PFSK-1 (cell line): ENCODE measurements around the gene APEH.

Source experiments
- FOXP2 ChIP-seq: optimal IDR thresholded peaks from 2 replicates; pipeline ENCODE3; 2011; ENCODE audit warnings: borderline replicate concordance, control low read depth, inconsistent platforms; ENCODE audit not compliant: insufficient read depth; ENCODE audit errors: extremely low read length, extremely low read depth
- POLR2AphosphoS5 ChIP-seq: IDR thresholded peaks from 2 replicates; pipeline ENCODE4 v1.6.1; 2012; ENCODE audit warnings: low read depth, mild to moderate bottlenecking, control low read depth, low read length, moderate library complexity
- REST ChIP-seq, 2 experiments: IDR thresholded peaks; 2 replicates each; pipeline versions ENCODE4 v1.6.1 to v1.8.0; 2011 to 2012; ENCODE audit warnings: low read depth in 2 of 2, low read length in 2 of 2, control low read depth in 1 of 2, inconsistent platforms in 1 of 2, mild to moderate bottlenecking in 1 of 2, moderate library complexity in 1 of 2; ENCODE audit not compliant: insufficient read depth in 1 of 2
- SIN3A ChIP-seq: IDR thresholded peaks from 2 replicates; pipeline ENCODE4 v1.6.1; 2012; ENCODE audit warnings: mild to moderate bottlenecking, low read length, moderate library complexity, borderline replicate concordance; ENCODE audit not compliant: insufficient read depth
- TAF1 ChIP-seq: IDR thresholded peaks from 2 replicates; pipeline ENCODE4 v1.6.1; 2012; ENCODE audit warnings: low read length, control low read depth, borderline replicate concordance; ENCODE audit not compliant: insufficient read depth

APEH gene

GRCh38 chr3:49723296-49723627 is 49.1 kb downstream of the APEH start:
- TF ChIP-seq POLR2AphosphoS5 (no peak), REST (IDR thresholded peaks at IDR 0.05; ENCODE audit: insufficient read depth in 1 of 2, low read depth in 2 of 2, low read length in 2 of 2) (no peak), SIN3A (no peak), FOXP2 (no peak), TAF1 (no peak)

- TF ChIP-seq REST (IDR thresholded peaks at IDR 0.05; ENCODE audit: insufficient read depth in 1 of 2, low read depth in 2 of 2, low read length in 2 of 2), result 0 out of 4 replicates have a peak, but pooled peaks of 1 of the 2 experiments have one; percentile 7
- TF ChIP-seq TAF1, result no peak
- peak; percentile 69; the same call in 1 of the 2 replicates for TF ChIP-seq POLR2AphosphoS5
- TF ChIP-seq SIN3A, result no peak; the same call in 1 of the 2 replicates
- no peak for TF ChIP-seq FOXP2
These were observed 49.7 kb downstream of the APEH start, which contains the start of gene GMPPB for GRCh38 chr3:49723628-49724551. Gene GMPPB, minus strand, starts transcription at chr3:49723951. Its CDS starts 225 bp downstream, at chr3:49723726.

- TF ChIP-seq FOXP2 (no peak), SIN3A (no peak), REST (IDR thresholded peaks at IDR 0.05; ENCODE audit: insufficient read depth in 1 of 2, low read depth in 2 of 2, low read length in 2 of 2) (no peak), POLR2AphosphoS5 (no peak), TAF1 (no peak)
These were observed 50.4 kb downstream of the APEH start for GRCh38 chr3:49724586-49724985.

- no peak for TF ChIP-seq FOXP2
- TF ChIP-seq TAF1, result no peak
- TF ChIP-seq SIN3A, result no peak
- no peak for TF ChIP-seq REST (IDR thresholded peaks at IDR 0.05; ENCODE audit: insufficient read depth in 1 of 2, low read depth in 2 of 2, low read length in 2 of 2)
- TF ChIP-seq POLR2AphosphoS5, result no peak
These were observed 51.9 kb downstream of the APEH start for GRCh38 chr3:49725906-49726681.
